Measurements from ENCODE around the gene LIN52. TPM values are rescaled to one million over a fixed set of nuclear protein-coding genes. Genes with fewer than 3 reads are reported as not detected.

Gene LIN52
- polyA plus RNA-seq, 2 of the 4 experiments (the other 2 are of a cell fraction), result 9.3 to 10.8 TPM

- no peak for ATAC-seq
- no peak for DNase-seq (ENCODE audit: low read depth in 1 of 2, low spot score in 1 of 2)
- POLR2A ChIA-PET, result no interaction called here
- Histone ChIP-seq H3K4me1 (no peaks in the 10 kb centered on the region), H3K9me3 (peaks cover 18% of the 10 kb centered on the region; the same call in 2 of the 3 replicates), H3K4me3 (no peak overlapping the region), H3K27ac (no peak overlapping the region), H3K4me2 (no peak overlapping the region)
- no peak for FAIRE-seq
- TF ChIP-seq POLR2AphosphoS2 (conservative IDR thresholded peaks at IDR 0.05; ENCODE audit: low read length) (no peak), EP300 (IDR thresholded peaks at IDR 0.05) (no peak), ZC3H11A (IDR thresholded peaks at IDR 0.05) (no peak), E2F6 (IDR thresholded peaks at IDR 0.05; ENCODE audit: borderline replicate concordance, low read depth) (no peak)
- CTCF ChIA-PET, result interaction anchor here (0.9 to 12.2 kb wide), 3 partner anchors 22 to 124 kb away, joined by 3 to 56 read pairs (median 4); no protein-coding TSS in a partner anchor
- WGBS (ENCODE audit: missing lambda C conversion rate), result 25% methylated on average over 4 of the region's 4 CpGs
Measured at GRCh38 chr14:74235017-74235416, 150.3 kb downstream of the LIN52 start.

- CTCF ChIA-PET, result interaction anchor here (1.0 to 12.2 kb wide), 5 partner anchors 15 to 27 kb away, joined by 3 to 56 read pairs (median 6); no protein-coding TSS in a partner anchor
- 26% methylated on average over 4 of the region's 4 CpGs for WGBS (ENCODE audit: missing lambda C conversion rate)
- Histone ChIP-seq H3K4me2 (no peak overlapping the region), H3K27ac (no peak overlapping the region), H3K4me3 (no peak overlapping the region), H3K9me3 (peaks cover 3% of the 10 kb centered on the region; the same call in 1 of the 3 replicates), H3K4me1 (no peaks in the 10 kb centered on the region)
- FAIRE-seq (no peak), ATAC-seq (no peak), DNase-seq (ENCODE audit: low read depth in 1 of 2, low spot score in 1 of 2) (no peak)
- no peak for TF ChIP-seq FOXS1 (CRISPR knock-in tag; IDR thresholded peaks at IDR 0.05)
- no peak for TF ChIP-seq FOSL2 (IDR thresholded peaks at IDR 0.05)
- 0 out of 2 replicates have a peak, but pooled peaks have one; percentile 4 for TF ChIP-seq FOSL2 (CRISPR knock-in tag; IDR thresholded peaks at IDR 0.05)
- POLR2A ChIA-PET, result no interaction called here
Measured at GRCh38 chr14:74237441-74237840, 152.7 kb downstream of the LIN52 start.

GRCh38 chr14:74238974-74239847, 154.5 kb downstream of the LIN52 start, which contains the start of gene VSX2:
Gene VSX2 (plus strand): TSS chr14:74239449. CDS start chr14:74239562, 113 bp downstream.
- ChIA-PET CTCF (interaction anchor here (1.0 to 12.2 kb wide), 7 partner anchors 11 to 127 kb away, joined by 3 to 56 read pairs (median 6); no protein-coding TSS in a partner anchor), POLR2A (no interaction called here)
- Histone ChIP-seq H3K4me1 (no peaks in the 10 kb centered on the region), H3K4me3 (no peak within 1 kb of the TSS), H3K27ac (no peak within 1 kb of the TSS), H3K4me2 (no peak within 1 kb of the TSS), H3K9me3 (no peaks in the 10 kb centered on the region)
- WGBS (ENCODE audit: missing lambda C conversion rate), result 67% methylated on average over 10 of the region's 40 CpGs
- ATAC-seq, result peak; percentile 6 to 15; a peak in 1 of 6 replicates
- FAIRE-seq, result no peak
- TF ChIP-seq TP53 (CRISPR knock-in tag; IDR thresholded peaks at IDR 0.05) (no peak), HEYL (CRISPR knock-in tag; IDR thresholded peaks at IDR 0.05) (no peak), REST (IDR thresholded peaks at IDR 0.05) (no peak), EHF (CRISPR knock-in tag; IDR thresholded peaks at IDR 0.05) (no peak), EHMT2 (IDR thresholded peaks at IDR 0.05; ENCODE audit: low read depth) (no peak), KDM1A (IDR thresholded peaks at IDR 0.05; ENCODE audit: low read depth) (no peak), HOXB5 (CRISPR knock-in tag; IDR thresholded peaks at IDR 0.05) (no peak), E2F6 (IDR thresholded peaks at IDR 0.05; ENCODE audit: borderline replicate concordance, low read depth) (no peak)
- DNase-seq (ENCODE audit: low read depth in 1 of 2, low spot score in 1 of 2), result no peak
